BLaER1 treated with 17β-estradiol and CSF1 and Interleukin-3, amounts not matched to agents 10 nM and 100 nM (cell line): ENCODE measurements around the gene DNAJC9.
"Not testable (repeated sequence)": the region's sequence is repeated elsewhere in the genome, so short reads cannot be mapped to it uniquely, and the experiment has no call there.

Experiments
- H3K27ac ChIP-seq, 11 experiments: shearing (Covaris generic); formaldehyde crosslinking; 2 replicates each; pipeline ENCODE4 v1.8.1; 2022
- H3K27me3 ChIP-seq, 11 experiments: shearing (Covaris generic); formaldehyde crosslinking; 2 replicates each; pipeline ENCODE4 v1.8.1; 2022
- H3K36me3 ChIP-seq, 11 experiments: shearing (Covaris generic); formaldehyde crosslinking; 2 replicates each; pipeline ENCODE4 v1.8.1; 2022
- H3K4me1 ChIP-seq, 10 experiments: shearing (Covaris generic); formaldehyde crosslinking; 2 replicates each; pipeline ENCODE4 v1.8.1; 2022
- H3K4me2 ChIP-seq, 11 experiments: shearing (Covaris generic); formaldehyde crosslinking; 2 replicates each; pipeline ENCODE4 v1.8.1; 2022
- H3K4me3 ChIP-seq, 10 experiments: shearing (Covaris generic); formaldehyde crosslinking; 2 replicates each; pipeline ENCODE4 v1.8.1; 2022
- H3K9ac ChIP-seq, 11 experiments: shearing (Covaris generic); formaldehyde crosslinking; 2 replicates each; pipeline ENCODE4 v1.8.1; 2022
- H3K9me3 ChIP-seq, 11 experiments: shearing (Covaris generic); formaldehyde crosslinking; replicated peaks in 1 of 11; 2 replicates each; pipeline ENCODE4 v1.8.1; 2022
- H4K20me1 ChIP-seq, 11 experiments: shearing (Covaris generic); formaldehyde crosslinking; 2 replicates each; pipeline ENCODE4 v1.8.1; 2022
- Cebpa-rat ChIP-seq, 11 experiments: shearing (Covaris generic); IDR thresholded peaks; 2 replicates each; pipeline ENCODE4 v1.8.1; 2022

Gene DNAJC9

DNA sequence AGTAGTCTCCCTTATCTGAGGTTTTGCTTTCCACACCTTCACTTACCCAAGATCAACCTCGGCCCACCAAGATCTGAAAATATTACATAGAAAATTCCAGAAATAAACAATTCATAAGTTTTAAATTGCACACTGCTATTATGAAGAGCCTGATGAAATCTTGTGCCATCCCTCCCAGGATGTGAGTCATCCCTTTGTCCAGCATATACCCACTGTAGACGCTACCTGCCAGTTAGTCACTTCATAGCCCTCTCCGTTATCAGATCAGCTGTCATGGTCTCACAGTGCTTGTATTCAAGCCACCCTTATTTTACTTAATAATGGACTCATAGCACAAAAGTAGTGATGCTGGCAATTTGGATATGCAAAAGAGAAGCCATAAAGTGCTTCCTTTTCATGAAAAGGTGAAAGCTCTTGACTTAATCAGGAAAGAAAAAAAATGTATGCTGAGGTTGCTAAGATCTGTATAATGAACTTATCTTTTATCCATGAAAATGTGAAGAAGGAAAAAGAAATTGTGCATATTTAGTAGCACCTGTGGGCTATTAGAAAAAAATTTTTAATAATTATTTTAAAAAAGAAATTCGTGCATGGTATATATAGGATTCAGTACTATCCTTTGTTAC lies 15.2 kb upstream of the DNAJC9 start:
- Histone ChIP-seq H3K36me3 (peaks cover 0 to 24% (median 10%) of the 10 kb centered on the region in 11 experiments; a peak in 9 of 22 replicates), H3K9ac (0 out of 22 replicates have a peak overlapping the region, but pooled peaks of 1 of the 11 experiments have one; percentile 34), H3K4me3 (no peak overlapping the region), H3K9me3 (peaks cover 16 to 33% (median 26%) of the 10 kb centered on the region in 11 experiments), H4K20me1 (no peaks in the 10 kb centered on the region), H3K27ac (no peak overlapping the region), H3K27me3 (no peaks in the 10 kb centered on the region), H3K4me2 (no peak overlapping the region; a peak in 1 of 22 replicates), H3K4me1 (peaks cover 0 to 5% (median 0%) of the 10 kb centered on the region in 10 experiments; a peak in 4 of 20 replicates)
- TF ChIP-seq Cebpa-rat (IDR thresholded peaks at IDR 0.05): no peak

DNA sequence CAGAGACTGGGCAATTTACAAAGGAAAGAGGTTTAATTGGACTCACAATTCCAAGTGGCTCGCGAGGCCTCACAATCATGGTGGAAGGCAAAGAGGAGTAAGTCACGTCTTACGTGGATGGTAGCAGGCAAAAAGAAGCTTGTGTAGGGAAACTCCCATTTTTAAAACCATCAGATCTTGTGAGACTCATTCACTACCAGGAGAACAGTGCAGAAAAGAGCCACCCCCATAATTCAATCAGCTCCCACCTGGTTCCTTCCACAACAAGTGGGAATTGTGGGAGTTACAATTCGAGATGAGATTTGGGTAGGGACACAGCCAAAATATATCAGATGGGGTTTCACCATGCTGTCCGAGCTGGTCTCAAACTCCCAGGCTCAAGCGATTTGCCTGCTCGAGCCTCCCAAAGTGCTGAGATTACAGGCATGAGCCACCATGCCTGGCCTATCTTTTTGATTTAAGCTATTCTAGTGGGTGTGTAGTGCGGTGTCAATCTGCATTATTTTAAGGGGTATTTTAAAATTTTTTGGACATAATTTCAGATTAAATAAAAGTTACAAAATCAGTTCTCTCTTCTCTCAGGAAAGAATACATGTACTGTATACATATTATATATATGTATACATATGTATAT lies 14.4 kb upstream of the DNAJC9 start:
- Histone ChIP-seq H3K4me3 (no peak overlapping the region), H3K4me2 (no peak overlapping the region), H3K27me3 (no peaks in the 10 kb centered on the region), H4K20me1 (no peaks in the 10 kb centered on the region), H3K9me3 (peaks cover 16 to 33% (median 26%) of the 10 kb centered on the region in 11 experiments), H3K9ac (no peak overlapping the region), H3K27ac (no peak overlapping the region), H3K4me1 (peaks cover 0 to 5% (median 0%) of the 10 kb centered on the region in 10 experiments; a peak in 4 of 20 replicates), H3K36me3 (peaks cover 0 to 24% (median 10%) of the 10 kb centered on the region in 11 experiments; a peak in 9 of 22 replicates)
- TF ChIP-seq Cebpa-rat (IDR thresholded peaks at IDR 0.05): no peak

DNA sequence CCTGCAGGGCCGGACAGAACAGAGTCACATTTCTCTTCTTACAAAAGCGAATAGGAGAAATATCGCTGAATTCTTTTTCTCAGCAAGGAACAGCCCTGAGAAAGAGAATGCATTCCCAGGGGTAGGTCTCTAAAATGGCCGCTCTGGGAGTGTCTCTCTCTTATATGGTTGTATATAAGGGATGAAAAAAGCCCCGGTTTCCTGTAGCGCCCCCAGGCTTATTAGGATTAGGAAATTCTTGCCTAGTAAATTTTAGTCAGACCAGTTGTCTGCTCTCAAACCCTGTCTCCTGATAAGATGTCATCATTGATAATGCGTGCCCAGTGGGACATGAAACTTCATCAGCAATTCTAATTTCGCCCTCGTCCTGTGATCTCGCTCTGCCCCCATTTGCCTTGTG lies 11.6 kb upstream of the DNAJC9 start:
- H3K4me2 ChIP-seq, H4K20me1 ChIP-seq, H3K4me3 ChIP-seq, H3K9ac ChIP-seq, H3K27me3 ChIP-seq, H3K27ac ChIP-seq: not testable (repeated sequence)
- Histone ChIP-seq H3K36me3 (peaks cover 0 to 29% (median 10%) of the 10 kb centered on the region in 11 experiments; a peak in 9 of 22 replicates), H3K9me3 (peaks cover 16 to 33% (median 26%) of the 10 kb centered on the region in 11 experiments), H3K4me1 (peaks cover 4 to 11% (median 6%) of the 10 kb centered on the region in 10 experiments)

DNA sequence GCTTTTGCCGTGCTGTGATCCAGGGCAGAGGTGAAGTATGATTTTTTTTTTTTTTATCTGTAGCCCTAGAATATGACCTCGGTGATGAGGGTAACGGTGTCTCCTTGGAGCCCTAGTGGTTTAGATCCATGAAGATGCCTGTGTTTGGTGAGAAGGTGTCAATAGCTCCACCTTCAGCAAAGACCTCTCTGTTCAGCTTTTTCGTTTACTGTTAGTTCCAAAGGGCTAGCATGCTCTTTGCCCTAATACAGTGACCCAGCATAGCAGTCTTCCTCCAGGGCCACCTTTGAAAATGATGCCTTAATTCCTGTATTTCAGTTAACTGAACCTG lies 6.1 kb upstream of the DNAJC9 start:
- H3K36me3 ChIP-seq: peaks cover 22 to 35% (median 27%) of the 10 kb centered on the region in 11 experiments
- peaks cover 0 to 2% (median 0%) of the 10 kb centered on the region in 11 experiments; a peak in 1 of 22 replicates for H3K9me3 ChIP-seq
- H3K27ac ChIP-seq: peak overlapping the region; percentile 86 to 98 (median 92); a peak in 21 of 22 replicates
- peak overlapping the region; percentile 66 to 96 (median 80) for H3K4me3 ChIP-seq
- H3K4me1 ChIP-seq: peaks cover 35 to 49% (median 45%) of the 10 kb centered on the region in 10 experiments
- H3K27me3 ChIP-seq: no peaks in the 10 kb centered on the region
- no peak for TF ChIP-seq Cebpa-rat (IDR thresholded peaks at IDR 0.05)
- H4K20me1 ChIP-seq: no peaks in the 10 kb centered on the region
- H3K4me2 ChIP-seq: peak overlapping the region; percentile 84 to 98 (median 92)
- peak overlapping the region; percentile 87 to 98 (median 93) for H3K9ac ChIP-seq

DNA sequence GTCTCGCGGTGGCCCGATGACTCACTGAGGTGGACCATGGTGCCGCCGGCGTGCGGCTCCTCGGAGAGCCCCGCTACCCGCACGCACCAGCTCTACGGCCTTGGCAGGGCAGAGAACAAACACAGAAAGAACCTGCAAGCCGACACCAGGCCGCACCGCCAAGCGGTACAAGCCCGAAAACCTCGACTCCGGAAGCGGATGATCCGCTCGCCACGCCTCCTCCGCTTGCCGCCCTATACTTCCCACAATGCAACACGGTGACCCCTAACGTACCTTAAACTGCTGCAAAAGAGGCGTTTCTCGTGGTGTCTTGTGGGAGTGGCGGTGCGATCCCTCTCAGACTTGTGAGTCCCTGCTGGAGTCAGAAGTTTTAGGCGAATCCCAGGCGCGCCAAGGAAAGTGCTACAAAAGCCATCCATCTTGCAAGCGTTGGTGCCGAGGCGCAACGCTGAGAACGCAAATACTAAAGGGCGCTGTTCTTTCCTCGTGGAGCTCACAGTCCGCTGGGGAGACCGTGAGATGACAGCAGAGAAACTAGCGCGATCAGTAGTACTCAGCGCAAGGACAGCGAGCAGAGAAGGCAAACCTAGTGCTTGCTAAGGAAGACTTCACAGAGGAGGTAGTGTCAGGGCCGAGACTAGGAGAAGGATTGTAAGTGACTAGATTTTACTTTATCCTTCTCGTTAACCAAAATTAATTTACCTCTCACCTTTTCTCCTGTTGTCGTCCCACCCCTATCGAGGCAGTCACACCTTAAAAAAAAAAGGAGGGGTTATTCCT lies 5.6 kb upstream of the DNAJC9 start, which contains the start of gene MRPS16:
Gene MRPS16 (minus strand): TSS at position 200 of the 780 bp plus-strand sequence. CDS start 162 bp downstream, at position 38.
- Histone ChIP-seq H3K27ac (peak within 1 kb of the TSS; percentile 86 to 98 (median 92)), H3K4me1 (peaks cover 41 to 55% (median 51%) of the 10 kb centered on the region in 10 experiments), H3K4me3 (peak within 1 kb of the TSS; percentile 66 to 96 (median 80)), H4K20me1 (no peaks in the 10 kb centered on the region), H3K27me3 (no peaks in the 10 kb centered on the region), H3K4me2 (peak within 1 kb of the TSS; percentile 90 to 99 (median 93)), H3K9ac (peak within 1 kb of the TSS; percentile 87 to 98 (median 93)), H3K36me3 (peaks cover 22 to 35% (median 27%) of the 10 kb centered on the region in 11 experiments), H3K9me3 (no peaks in the 10 kb centered on the region)
- no peak for TF ChIP-seq Cebpa-rat (IDR thresholded peaks at IDR 0.05)

DNA sequence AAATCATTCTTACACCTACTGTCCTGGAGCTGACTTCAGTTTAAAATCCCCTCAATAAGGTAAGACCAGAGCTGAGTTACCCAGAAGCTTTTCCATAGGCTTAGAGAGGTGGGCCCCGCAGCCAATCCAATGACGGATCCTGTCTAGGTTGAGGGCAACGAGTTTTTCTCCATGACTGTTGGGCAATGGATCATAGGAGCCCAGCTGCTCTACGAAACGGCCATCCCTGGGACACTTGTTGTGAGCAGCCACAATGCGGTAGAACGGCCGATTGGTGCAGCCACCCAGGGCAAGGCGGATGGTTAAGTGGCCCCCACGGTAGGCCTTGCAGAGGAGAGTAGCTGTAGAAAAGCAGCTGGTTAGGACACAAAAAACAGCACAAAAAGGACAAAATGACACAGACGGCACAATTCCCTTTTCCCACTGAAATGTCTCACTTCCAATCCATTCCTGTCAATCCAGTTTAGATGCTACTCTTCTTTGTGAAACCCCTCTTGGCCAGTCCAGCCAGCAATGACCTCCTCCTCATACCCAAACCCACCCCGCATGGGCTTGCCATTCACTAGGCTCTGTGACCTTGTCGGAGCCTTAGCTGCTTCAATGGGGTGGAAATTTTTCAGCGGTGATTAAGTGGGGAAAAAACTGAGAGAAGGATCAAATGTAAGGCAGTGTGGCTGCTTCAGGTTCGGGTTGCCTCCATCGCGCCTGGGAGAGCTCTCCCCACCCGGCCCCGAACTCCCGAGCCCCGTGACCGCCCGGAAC lies 4.8 kb upstream of the DNAJC9 start:
- Histone ChIP-seq H3K36me3 (peaks cover 22 to 35% (median 27%) of the 10 kb centered on the region in 11 experiments), H3K4me1 (peaks cover 44 to 58% (median 53%) of the 10 kb centered on the region in 10 experiments)

DNA sequence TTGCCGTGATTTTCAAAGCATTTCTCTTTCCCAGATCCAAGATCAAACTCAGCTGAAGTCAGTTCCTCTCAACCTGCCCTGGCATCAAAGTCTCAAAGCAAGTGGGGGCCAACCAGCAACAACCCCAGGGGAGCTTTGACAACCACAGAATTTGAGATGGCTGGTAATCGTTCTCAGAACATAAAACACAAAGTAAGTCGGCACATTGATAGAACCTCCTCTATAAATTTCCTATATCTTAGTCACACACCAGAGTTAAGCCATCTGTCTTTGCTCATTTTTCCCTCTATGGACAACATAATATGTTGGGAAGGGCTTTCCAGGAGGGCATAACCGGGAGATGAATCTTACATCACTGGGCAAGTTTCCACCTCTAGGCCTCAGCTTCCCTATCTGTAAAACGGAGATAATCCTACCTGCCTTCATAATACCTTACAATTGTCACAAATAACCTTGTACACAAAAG lies 1.2 kb upstream of the DNAJC9 start:
- Histone ChIP-seq H3K4me1 (peaks cover 62 to 78% (median 74%) of the 10 kb centered on the region in 10 experiments), H4K20me1 (peaks cover 0 to 26% (median 14%) of the 10 kb centered on the region in 11 experiments; a peak in 11 of 22 replicates), H3K36me3 (peaks cover 24 to 64% (median 50%) of the 10 kb centered on the region in 11 experiments), H3K4me3 (peak overlapping the region in 5 of 10 experiments; percentile 74 to 92 (median 83); a peak in 3 of 20 replicates), H3K9ac (peak overlapping the region; percentile 28 to 94 (median 90); a peak in 17 of 22 replicates), H3K4me2 (peak overlapping the region; percentile 71 to 95 (median 87)), H3K27me3 (no peaks in the 10 kb centered on the region), H3K27ac (peak overlapping the region; percentile 43 to 93 (median 87); a peak in 16 of 22 replicates), H3K9me3 (no peaks in the 10 kb centered on the region)
- no peak for TF ChIP-seq Cebpa-rat (IDR thresholded peaks at IDR 0.05)

More for the DNA sequence above, 4.8 kb upstream of the DNAJC9 start:
- Histone ChIP-seq H3K4me2 (peak overlapping the region; percentile 85 to 99 (median 93)), H4K20me1 (no peaks in the 10 kb centered on the region), H3K9me3 (no peaks in the 10 kb centered on the region), H3K4me3 (peak overlapping the region; percentile 66 to 96 (median 80)), H3K27ac (peak overlapping the region; percentile 86 to 98 (median 92)), H3K9ac (peak overlapping the region; percentile 87 to 98 (median 93)), H3K27me3 (no peaks in the 10 kb centered on the region)
- TF ChIP-seq Cebpa-rat (IDR thresholded peaks at IDR 0.05): no peak
